NCI-H2029 treated with DMSO at 0.1 percent for 48 hours (cell line): ENCODE results near the gene PRKN.

Source experiments
- DNase-seq: peaks from one replicate; lab custom pipeline; 2025; lab: John Stamatoyannopoulos, UW

The PRKN gene

GRCh38 chr6:161446296-161446925, 1281.2 kb downstream of the PRKN start:
- DNase-seq: no peak

GRCh38 chr6:161445021-161445799, 1282.4 kb downstream of the PRKN start:
- no peak for DNase-seq

- no peak for DNase-seq
Observed at GRCh38 chr6:161444464-161444863, 1283.1 kb downstream of the PRKN start.

GRCh38 chr6:161443848-161444247, 1283.7 kb downstream of the PRKN start:
- no peak for DNase-seq

- DNase-seq: no peak
Observed at GRCh38 chr6:161442420-161442819, 1285.1 kb downstream of the PRKN start.

GRCh38 chr6:161440299-161440698, 1287.3 kb downstream of the PRKN start:
- DNase-seq: no peak

GRCh38 chr6:161439093-161439492, 1288.5 kb downstream of the PRKN start:
- no peak for DNase-seq

GRCh38 chr6:161438430-161439030, 1289.0 kb downstream of the PRKN start:
- no peak for DNase-seq

GRCh38 chr6:161437851-161438250, 1289.7 kb downstream of the PRKN start:
- no peak for DNase-seq

- DNase-seq: no peak
Observed at GRCh38 chr6:161436106-161436876, 1291.3 kb downstream of the PRKN start.

GRCh38 chr6:161435748-161436070, 1291.9 kb downstream of the PRKN start:
- no peak for DNase-seq

GRCh38 chr6:161434921-161435747, 1292.4 kb downstream of the PRKN start:
- DNase-seq: no peak

- DNase-seq: no peak
Observed at GRCh38 chr6:161434350-161434749, 1293.2 kb downstream of the PRKN start.

- DNase-seq: no peak
Observed at GRCh38 chr6:161432546-161432945, 1295.0 kb downstream of the PRKN start.

GRCh38 chr6:161429921-161430490, 1297.6 kb downstream of the PRKN start:
- no peak for DNase-seq

GRCh38 chr6:161424421-161424820, 1303.1 kb downstream of the PRKN start:
- no peak for DNase-seq

- no peak for DNase-seq
Observed at GRCh38 chr6:161422710-161423680, 1304.6 kb downstream of the PRKN start.

- DNase-seq: peak; percentile 12
Observed at GRCh38 chr6:161418463-161418945, 1309.1 kb downstream of the PRKN start.

- DNase-seq: no peak
Observed at GRCh38 chr6:161417717-161418462, 1309.7 kb downstream of the PRKN start.
